Upper lobe of left lung (tissue), 4 donors: Measurements from ENCODE around the gene CLDN14.

Experiments used
- EP300 ChIP-seq, 4 donors: sonication (generic); formaldehyde crosslinking; IDR thresholded peaks; one replicate each; pipeline ENCODE4 v1.5.1; 2017; ENCODE audit warnings: antibody characterized with exemption in 4 of 4, control low read depth in 2 of 4
- POLR2A ChIP-seq, 4 donors: fragments of 450-650 bp; IDR thresholded peaks; one replicate each; pipeline ENCODE4 v1.5.1; 2016 to 2017; ENCODE audit warnings: antibody characterized with exemption in 4 of 4, mild to moderate bottlenecking in 2 of 4
- POLR2AphosphoS5 ChIP-seq, 2 donors: sonication (generic); formaldehyde crosslinking; IDR thresholded peaks; one replicate each; pipeline ENCODE4 v1.5.1; 2017; ENCODE audit warnings: antibody characterized with exemption in 2 of 2
- TF ChIP-seq, protein P1 (sequence below), 6 experiments: fragments of 450-650 bp in 4 of 6; fragments of 200-600 bp in 2 of 6; sonication (generic) in 2 of 6; IDR thresholded peaks; one replicate each; pipeline ENCODE4 v1.5.1; 2016 to 2019; ENCODE audit warnings: antibody characterized with exemption in 6 of 6

- TF ChIP-seq, protein P1, sequence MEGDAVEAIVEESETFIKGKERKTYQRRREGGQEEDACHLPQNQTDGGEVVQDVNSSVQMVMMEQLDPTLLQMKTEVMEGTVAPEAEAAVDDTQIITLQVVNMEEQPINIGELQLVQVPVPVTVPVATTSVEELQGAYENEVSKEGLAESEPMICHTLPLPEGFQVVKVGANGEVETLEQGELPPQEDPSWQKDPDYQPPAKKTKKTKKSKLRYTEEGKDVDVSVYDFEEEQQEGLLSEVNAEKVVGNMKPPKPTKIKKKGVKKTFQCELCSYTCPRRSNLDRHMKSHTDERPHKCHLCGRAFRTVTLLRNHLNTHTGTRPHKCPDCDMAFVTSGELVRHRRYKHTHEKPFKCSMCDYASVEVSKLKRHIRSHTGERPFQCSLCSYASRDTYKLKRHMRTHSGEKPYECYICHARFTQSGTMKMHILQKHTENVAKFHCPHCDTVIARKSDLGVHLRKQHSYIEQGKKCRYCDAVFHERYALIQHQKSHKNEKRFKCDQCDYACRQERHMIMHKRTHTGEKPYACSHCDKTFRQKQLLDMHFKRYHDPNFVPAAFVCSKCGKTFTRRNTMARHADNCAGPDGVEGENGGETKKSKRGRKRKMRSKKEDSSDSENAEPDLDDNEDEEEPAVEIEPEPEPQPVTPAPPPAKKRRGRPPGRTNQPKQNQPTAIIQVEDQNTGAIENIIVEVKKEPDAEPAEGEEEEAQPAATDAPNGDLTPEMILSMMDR (IDR thresholded peaks at IDR 0.05), result no peak
- TF ChIP-seq EP300 (IDR thresholded peaks at IDR 0.05), result no peak
- no peak for TF ChIP-seq POLR2AphosphoS5 (IDR thresholded peaks at IDR 0.05)
- no peak for TF ChIP-seq POLR2A (IDR thresholded peaks at IDR 0.05)
These were observed 1.7 kb downstream of the CLDN14 start for GRCh38 chr21:36478207-36478701.
